OCI-LY3 (cell line): Measurements from ENCODE around the gene ZNF827.

Source experiments
- EZH2phosphoT487 ChIP-seq: fragments of 200-600 bp; shearing (Covaris generic); IDR thresholded peaks from 2 replicates; pipeline ENCODE4 v1.6.1; 2018; ENCODE audit warnings: antibody characterized with exemption, mixed run types, low read depth
- TF ChIP-seq, protein P1 (sequence below): fragments of 200-600, 300-600 bp; sonication (generic); IDR thresholded peaks from 2 replicates; pipeline ENCODE4 v1.5.1; 2014; ENCODE audit warnings: antibody characterized with exemption, low read length, low read depth

DNA sequence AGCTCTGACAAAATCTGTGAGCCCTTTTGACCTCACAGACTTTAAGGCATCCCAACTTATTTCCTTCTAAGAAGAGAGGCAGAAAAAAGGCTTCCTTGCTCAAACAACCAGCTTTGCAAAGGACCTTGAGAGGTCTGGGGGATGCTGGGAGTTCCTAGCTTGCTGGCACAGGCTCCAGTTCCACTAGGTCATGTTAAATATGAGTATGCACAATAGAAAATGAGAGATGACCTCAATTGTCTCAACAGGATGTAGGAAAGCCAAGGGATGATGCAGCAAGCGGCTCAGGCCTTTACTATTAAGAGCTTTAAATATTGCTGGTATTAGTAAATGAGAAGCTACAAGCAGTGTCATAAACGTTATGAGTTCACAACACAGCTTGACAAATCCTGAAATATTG is 13.3 kb upstream of the ZNF827 start:
- TF ChIP-seq, protein P1, sequence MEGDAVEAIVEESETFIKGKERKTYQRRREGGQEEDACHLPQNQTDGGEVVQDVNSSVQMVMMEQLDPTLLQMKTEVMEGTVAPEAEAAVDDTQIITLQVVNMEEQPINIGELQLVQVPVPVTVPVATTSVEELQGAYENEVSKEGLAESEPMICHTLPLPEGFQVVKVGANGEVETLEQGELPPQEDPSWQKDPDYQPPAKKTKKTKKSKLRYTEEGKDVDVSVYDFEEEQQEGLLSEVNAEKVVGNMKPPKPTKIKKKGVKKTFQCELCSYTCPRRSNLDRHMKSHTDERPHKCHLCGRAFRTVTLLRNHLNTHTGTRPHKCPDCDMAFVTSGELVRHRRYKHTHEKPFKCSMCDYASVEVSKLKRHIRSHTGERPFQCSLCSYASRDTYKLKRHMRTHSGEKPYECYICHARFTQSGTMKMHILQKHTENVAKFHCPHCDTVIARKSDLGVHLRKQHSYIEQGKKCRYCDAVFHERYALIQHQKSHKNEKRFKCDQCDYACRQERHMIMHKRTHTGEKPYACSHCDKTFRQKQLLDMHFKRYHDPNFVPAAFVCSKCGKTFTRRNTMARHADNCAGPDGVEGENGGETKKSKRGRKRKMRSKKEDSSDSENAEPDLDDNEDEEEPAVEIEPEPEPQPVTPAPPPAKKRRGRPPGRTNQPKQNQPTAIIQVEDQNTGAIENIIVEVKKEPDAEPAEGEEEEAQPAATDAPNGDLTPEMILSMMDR, result no peak
- no peak for TF ChIP-seq EZH2phosphoT487
